Naive thymus-derived CD8-positive, alpha-beta T cell (primary cell): ENCODE data around the gene TIMP4. TPM values are rescaled to one million over a fixed set of nuclear protein-coding genes. Genes with fewer than 3 reads are reported as not detected.

Experiments
- ATAC-seq, 2 donors: fragments of 150-1000 bp; cut with Tn5 transposase in 1 of 2; sonication (Bioruptor Pico), chemical (Tn5 transposase) in 1 of 2; 1 replicate in 1 of 2; 2 replicates in 1 of 2; pipeline ENCODE4 v1.10.0; 2021; ENCODE audit warnings: mild to moderate bottlenecking in 2 of 2, moderate library complexity in 2 of 2
- POLR2A ChIA-PET: fragments of 350-600 bp; sonication (Branson Sonifier 250); formaldehyde crosslinking; loops from one replicate; lab custom pipeline; 2021; ENCODE audit warnings: antibody characterized with exemption; lab: Charles Lee
- DNase-seq, 10 donors: peaks; one replicate each; pipeline versions ENCODE4 v3.0.0 to v3.0.0-alpha.2; 2020 to 2022
- H3K27ac Mint-ChIP-seq, 10 donors: one replicate each; pipeline ENCODE4 v1.8.0; 2020 to 2022; ENCODE audit warnings: mild to moderate bottlenecking in 10 of 10, mixed read lengths in 10 of 10, moderate library complexity in 4 of 10, inconsistent platforms in 1 of 10
- H3K27me3 Mint-ChIP-seq, 5 donors: one replicate each; pipeline ENCODE4 v1.8.0; 2021 to 2022; ENCODE audit warnings: mixed read lengths in 5 of 5
- H3K36me3 Mint-ChIP-seq, 3 donors: one replicate each; pipeline ENCODE4 v1.8.0; 2020 to 2022; ENCODE audit warnings: mixed read lengths in 3 of 3, mild to moderate bottlenecking in 2 of 3, inconsistent platforms in 1 of 3
- H3K4me1 Mint-ChIP-seq, 4 donors: one replicate each; pipeline ENCODE4 v1.8.0; 2021 to 2022; ENCODE audit warnings: mixed read lengths in 4 of 4
- H3K4me3 Mint-ChIP-seq, 10 donors: one replicate each; pipeline ENCODE4 v1.8.0; 2020 to 2022; ENCODE audit warnings: mild to moderate bottlenecking in 10 of 10, mixed read lengths in 10 of 10, moderate library complexity in 6 of 10, inconsistent platforms in 1 of 10
- H3K9me3 Mint-ChIP-seq, 9 donors: one replicate each; pipeline ENCODE4 v1.8.0; 2020 to 2022; ENCODE audit warnings: mixed read lengths in 9 of 9, mild to moderate bottlenecking in 3 of 9, inconsistent platforms in 1 of 9, moderate library complexity in 1 of 9
- polyA plus RNA-seq, 3 donors: library from polyadenylated mRNA; unstranded; fragments of 300-500 nt; fragmentation: Illumina TruSeq; gene quantifications; one replicate each; pipeline ENCODE4 v1.2.3, GENCODE V29; 2021
- total RNA-seq, 8 experiments: library from RNA in 2 of 8; stranded (reverse) in 2 of 8; gene quantifications; one replicate each; pipeline ENCODE4 v1.2.3 and lab custom pipeline; 2021 to 2026

Gene TIMP4
- total and polyA plus RNA-seq, 5 experiments from 2014 or later, result not detected

DNA sequence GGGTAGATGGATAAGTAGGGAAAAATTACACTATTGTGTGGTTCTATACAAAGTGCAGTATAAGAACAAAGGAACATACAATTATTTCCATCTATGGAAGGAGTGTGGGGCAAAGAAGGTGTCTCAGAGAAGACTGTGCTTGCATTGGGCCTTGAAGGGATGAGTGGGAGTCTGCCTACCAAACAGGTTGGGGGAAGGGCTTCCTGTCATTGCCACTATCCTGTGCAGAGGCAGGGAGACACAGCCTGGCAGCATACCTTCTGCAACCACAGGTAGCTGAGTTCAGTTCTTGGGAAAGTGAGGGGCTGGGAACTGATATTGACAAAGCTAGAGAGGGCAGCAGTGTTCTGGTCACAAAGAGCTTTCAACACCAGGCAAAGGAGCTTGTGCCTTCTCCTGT is 3.4 kb downstream of the TIMP4 start:
- POLR2A ChIA-PET, result no interaction called here

DNA sequence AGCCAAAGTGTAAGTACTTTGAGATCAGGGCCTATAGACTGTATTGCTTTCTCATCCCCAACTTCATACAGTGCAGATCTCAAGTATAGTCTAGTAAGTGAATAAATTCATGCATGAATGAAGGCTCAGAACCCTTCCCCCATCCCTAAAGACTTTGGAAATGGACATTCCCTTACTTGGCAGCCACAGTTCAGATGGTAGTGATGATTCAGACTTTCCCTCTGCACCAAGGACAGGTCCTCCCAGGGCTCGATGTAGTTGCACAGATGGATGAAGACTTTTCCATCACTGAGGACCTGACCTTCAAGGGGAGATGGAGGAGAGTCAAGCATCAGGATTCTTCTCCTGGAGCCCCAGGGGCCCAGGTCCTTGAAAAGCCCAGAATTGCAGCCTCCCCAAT is 4.6 kb downstream of the TIMP4 start:
- Mint-ChIP-seq H3K27me3 (peaks cover 7 to 24% (median 11%) of the 10 kb centered on the region in 5 donors), H3K27ac (no peak overlapping the region), H3K9me3 (no peaks in the 10 kb centered on the region), H3K4me1 (peaks cover 3 to 9% (median 5%) of the 10 kb centered on the region in 4 donors), H3K36me3 (no peaks in the 10 kb centered on the region), H3K4me3 (no peak overlapping the region)
- ATAC-seq (no peak), DNase-seq (no peak)
- POLR2A ChIA-PET, result no interaction called here

More for the DNA sequence above, 3.4 kb downstream of the TIMP4 start:
- Mint-ChIP-seq H3K4me1 (peaks cover 4 to 10% (median 6%) of the 10 kb centered on the region in 4 donors), H3K4me3 (no peak overlapping the region), H3K9me3 (no peaks in the 10 kb centered on the region), H3K27ac (no peak overlapping the region), H3K27me3 (peaks cover 8 to 28% (median 12%) of the 10 kb centered on the region in 5 donors), H3K36me3 (no peaks in the 10 kb centered on the region)
- no peak for DNase-seq
- no peak for ATAC-seq

DNA sequence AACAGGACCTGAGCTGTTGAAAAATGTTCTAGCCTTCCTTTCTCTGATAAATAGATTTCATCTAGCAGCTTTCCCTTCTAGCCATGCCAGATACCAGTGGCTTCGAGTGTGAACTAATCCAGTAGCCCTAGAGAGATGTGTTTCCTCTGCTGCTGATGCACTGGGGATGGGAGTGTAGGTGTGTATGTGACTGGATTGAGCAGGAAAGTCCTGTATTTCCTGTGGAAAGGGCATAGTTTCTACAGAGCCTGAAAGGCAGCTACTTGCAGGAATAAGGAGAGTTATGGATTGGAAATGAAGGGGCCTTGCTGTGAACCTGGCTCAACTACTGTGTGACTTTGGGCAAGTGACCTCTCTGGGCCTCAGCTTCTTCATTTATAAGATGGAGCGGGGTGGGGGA is 8.6 kb downstream of the TIMP4 start:
- POLR2A ChIA-PET, result no interaction called here
- no peak for ATAC-seq
- peaks cover 0 to 3% (median 0%) of the 10 kb centered on the region in 5 donors for H3K27me3 Mint-ChIP-seq
- no peak overlapping the region for H3K4me3 Mint-ChIP-seq
- H3K9me3 Mint-ChIP-seq, result no peaks in the 10 kb centered on the region
- peaks cover 0 to 1% (median 0%) of the 10 kb centered on the region in 4 donors for H3K4me1 Mint-ChIP-seq
- H3K27ac Mint-ChIP-seq, result no peak overlapping the region
- no peaks in the 10 kb centered on the region for H3K36me3 Mint-ChIP-seq
- DNase-seq, result no peak

DNA sequence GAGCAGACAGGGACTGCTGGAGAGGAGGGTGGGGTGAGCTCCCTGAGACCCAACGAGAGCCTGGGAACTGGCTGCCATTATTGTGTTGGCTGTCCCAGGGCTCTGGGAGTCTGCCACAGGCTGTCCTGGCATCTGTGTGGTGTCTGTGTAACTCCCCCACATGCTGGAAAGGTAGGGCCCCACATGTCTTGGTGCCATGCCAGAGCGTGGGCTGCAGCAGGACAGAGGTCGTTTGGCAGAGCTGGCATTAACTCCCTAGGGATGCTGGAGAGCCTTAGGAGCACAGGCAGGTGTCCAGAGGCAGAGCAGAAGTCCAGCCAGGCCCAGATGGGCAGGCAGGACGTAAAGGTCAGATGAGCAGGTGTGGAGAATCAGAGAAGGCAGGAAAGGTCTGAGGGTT is 9.7 kb downstream of the TIMP4 start:
- DNase-seq (no peak), ATAC-seq (no peak)
- no peak overlapping the region for H3K4me3 Mint-ChIP-seq
- no peaks in the 10 kb centered on the region for H3K36me3 Mint-ChIP-seq
- POLR2A ChIA-PET, result no interaction called here
- H3K9me3 Mint-ChIP-seq, result no peaks in the 10 kb centered on the region
- no peaks in the 10 kb centered on the region for H3K4me1 Mint-ChIP-seq
- peaks cover 0 to 3% (median 0%) of the 10 kb centered on the region in 5 donors for H3K27me3 Mint-ChIP-seq
- H3K27ac Mint-ChIP-seq, result no peak overlapping the region

DNA sequence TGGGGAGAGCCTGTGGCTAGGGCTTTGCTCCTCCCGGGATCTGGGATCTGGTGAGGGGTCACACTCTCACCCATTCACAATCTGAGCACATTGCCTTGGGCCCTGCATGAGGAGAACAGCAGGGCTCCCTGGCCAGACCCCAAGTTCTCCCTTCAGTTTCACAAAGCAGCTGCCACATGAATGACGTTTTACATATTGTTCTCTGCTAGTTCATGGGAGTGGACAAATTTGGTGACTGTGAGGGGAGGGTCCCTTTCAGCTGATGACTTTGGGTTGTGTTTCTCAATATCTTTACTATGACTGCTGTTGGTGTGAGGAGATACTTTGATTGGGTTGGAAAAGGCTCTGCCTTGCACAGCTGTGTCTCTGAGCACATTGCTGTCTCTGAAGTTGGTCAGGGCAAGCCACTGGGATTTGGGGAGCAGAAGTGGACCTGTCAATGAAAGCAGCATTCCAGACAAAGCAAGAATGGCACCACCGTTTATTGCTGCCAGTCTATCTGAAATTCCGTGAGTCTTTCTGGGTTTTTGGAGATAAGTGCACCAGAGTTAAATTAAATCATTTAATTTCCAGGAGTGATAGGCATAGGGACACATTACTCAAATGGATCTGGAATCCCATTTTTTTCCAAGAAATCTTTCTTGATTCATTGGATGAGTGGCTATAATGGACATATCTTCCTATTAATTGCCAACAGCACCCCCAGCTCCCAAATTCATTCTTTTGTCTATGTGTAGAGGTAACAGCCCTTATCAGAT is 10.3 kb downstream of the TIMP4 start:
- Mint-ChIP-seq H3K27me3 (peaks cover 0 to 8% (median 0%) of the 10 kb centered on the region in 5 donors), H3K9me3 (no peaks in the 10 kb centered on the region), H3K27ac (peak overlapping the region in 1 of 10 donors; percentile 9), H3K4me1 (no peaks in the 10 kb centered on the region), H3K36me3 (no peaks in the 10 kb centered on the region), H3K4me3 (no peak overlapping the region)
- no peak for DNase-seq
- ATAC-seq, result no peak
- POLR2A ChIA-PET, result no interaction called here

DNA sequence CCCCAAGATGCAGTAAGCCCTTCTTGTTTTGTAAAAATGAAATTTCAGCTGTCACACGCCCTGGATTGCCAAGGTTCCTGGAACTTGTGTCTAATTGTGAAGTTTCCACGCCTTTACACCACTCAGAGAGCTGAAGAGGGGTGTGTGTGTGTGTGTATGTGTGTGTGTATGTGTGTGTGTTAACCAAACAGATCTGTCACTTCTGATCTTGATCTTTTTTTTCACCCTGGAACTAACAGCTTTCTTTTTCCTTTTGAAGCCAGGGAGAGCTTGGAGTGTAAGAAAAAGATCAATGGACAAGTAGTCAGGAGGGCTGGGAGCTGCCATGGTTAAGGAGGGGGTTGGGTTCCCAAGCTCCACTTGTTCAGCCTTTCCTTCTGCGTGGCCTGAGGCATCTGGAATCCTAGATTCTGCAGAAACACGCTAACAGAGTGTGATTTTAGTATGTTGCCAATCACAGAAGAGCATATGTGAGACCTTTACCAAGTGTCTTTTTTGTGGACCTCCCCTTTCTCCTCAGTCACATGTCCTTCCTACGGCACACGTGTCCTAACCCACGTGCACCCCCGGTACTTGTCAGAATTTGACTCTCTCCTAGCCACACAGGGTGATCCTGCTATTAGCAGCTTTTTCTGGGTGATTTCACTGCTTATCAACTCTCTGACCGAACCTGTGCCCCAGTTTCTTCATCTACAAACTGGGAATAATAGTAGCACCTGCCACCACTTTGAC is 11.5 kb downstream of the TIMP4 start:
- H3K4me1 Mint-ChIP-seq, result no peaks in the 10 kb centered on the region
- no peaks in the 10 kb centered on the region for H3K36me3 Mint-ChIP-seq
- DNase-seq (no peak), ATAC-seq (no peak)
- POLR2A ChIA-PET, result no interaction called here
- peaks cover 0 to 8% (median 0%) of the 10 kb centered on the region in 5 donors for H3K27me3 Mint-ChIP-seq
- no peaks in the 10 kb centered on the region for H3K9me3 Mint-ChIP-seq
- H3K4me3 Mint-ChIP-seq, result no peak overlapping the region
- no peak overlapping the region for H3K27ac Mint-ChIP-seq

DNA sequence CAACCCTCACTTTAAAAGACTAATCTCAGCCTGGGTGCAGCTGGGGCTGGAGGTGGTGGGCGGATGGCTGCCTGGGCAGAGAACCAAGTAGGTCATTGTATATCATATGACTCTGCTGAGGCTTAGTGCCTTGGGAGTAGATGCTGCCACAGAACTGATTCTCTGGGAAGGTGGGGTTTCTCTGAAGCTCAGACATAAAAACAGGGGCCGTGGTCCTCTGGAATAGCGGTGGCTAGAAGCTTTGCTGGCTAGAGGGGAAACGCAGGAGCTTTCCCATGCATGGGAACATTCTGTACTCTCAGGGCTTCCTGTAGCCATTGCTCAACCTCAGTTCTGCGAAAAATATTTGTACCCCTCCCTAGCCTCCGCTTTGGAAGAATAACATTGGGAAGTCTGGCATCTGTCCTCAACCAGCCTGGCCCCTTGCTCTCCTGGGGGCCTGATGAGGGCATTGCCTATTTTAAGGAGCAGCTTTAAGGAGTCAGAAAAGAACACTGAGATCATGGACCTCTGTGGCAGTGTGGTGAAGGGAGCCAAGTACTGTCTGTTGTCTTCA is 14.7 kb downstream of the TIMP4 start:
- H3K27me3 Mint-ChIP-seq, result peaks cover 0 to 5% (median 0%) of the 10 kb centered on the region in 5 donors
- H3K27ac Mint-ChIP-seq, result no peak overlapping the region
- DNase-seq (no peak), ATAC-seq (no peak)
- H3K4me3 Mint-ChIP-seq, result no peak overlapping the region
- no peaks in the 10 kb centered on the region for H3K9me3 Mint-ChIP-seq
- H3K4me1 Mint-ChIP-seq, result no peaks in the 10 kb centered on the region
- no peaks in the 10 kb centered on the region for H3K36me3 Mint-ChIP-seq
- POLR2A ChIA-PET, result no interaction called here

DNA sequence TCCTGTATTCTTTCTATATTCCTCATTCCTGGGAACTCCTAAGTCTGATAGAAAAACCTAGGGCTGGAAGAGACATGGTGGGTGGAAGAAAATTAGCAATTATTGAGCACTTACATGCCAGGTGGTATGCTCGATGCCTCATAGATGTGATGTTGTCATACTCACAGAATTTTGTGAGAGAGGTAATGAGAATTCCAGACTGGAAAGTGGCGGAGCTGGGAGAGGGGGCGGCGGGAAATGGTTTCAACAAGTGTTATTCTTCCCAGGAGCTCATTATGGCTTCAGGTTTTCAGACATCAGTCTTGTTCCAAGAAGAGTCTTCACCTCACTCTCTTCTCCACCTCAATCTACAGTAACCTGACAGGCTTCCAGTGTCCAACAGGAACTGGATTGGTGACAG is 16.2 kb downstream of the TIMP4 start:
- H3K4me1 Mint-ChIP-seq, result peaks cover 0 to 1% (median 0%) of the 10 kb centered on the region in 4 donors
- POLR2A ChIA-PET, result no interaction called here
- DNase-seq (no peak), ATAC-seq (no peak)
- H3K27me3 Mint-ChIP-seq, result peaks cover 0 to 4% (median 0%) of the 10 kb centered on the region in 5 donors
- no peaks in the 10 kb centered on the region for H3K9me3 Mint-ChIP-seq
- no peaks in the 10 kb centered on the region for H3K36me3 Mint-ChIP-seq
- no peak overlapping the region for H3K27ac Mint-ChIP-seq
- H3K4me3 Mint-ChIP-seq, result no peak overlapping the region

DNA sequence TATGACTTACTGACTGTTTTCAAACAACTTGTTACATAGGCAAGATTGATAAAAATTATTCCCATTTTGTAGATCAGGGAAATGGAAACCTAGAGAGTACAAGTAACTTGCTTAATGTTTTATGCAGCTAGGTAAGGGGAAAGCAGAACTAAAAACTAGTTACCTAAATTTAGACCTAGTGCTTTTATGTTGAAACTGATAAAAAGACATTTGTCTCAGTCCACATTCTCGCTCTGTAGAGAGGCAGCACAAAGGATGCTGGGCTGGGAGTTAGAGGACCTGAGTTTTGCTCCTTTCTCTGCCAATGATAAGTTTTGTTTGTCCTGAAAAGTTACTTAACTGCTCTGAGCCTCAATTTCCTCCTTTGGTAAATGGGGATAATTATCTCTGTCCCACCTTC is 17.4 kb downstream of the TIMP4 start:
- H3K27ac Mint-ChIP-seq, result no peak overlapping the region
- POLR2A ChIA-PET, result no interaction called here

DNA sequence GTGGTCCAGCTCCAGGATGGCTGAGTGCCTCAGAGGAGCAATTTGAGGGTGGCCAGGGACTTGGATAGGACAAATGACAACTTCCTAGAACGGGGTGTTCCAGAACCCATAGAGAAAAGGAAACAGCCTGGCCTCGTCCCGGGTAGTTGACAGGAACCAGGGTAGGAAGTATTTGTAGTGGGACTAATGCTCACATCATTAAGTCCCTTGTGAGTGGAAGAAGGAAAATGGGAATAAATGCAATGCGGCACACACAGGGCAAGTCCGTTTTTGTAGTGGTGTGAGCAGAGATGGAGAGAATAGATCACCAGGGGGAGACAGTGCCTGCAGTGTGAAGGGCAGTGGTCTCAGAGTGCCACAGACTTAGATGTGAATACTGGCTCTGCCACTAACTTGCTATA is 19.6 kb downstream of the TIMP4 start:
- Mint-ChIP-seq H3K27ac (no peak overlapping the region), H3K4me3 (no peak overlapping the region), H3K9me3 (no peaks in the 10 kb centered on the region), H3K36me3 (no peaks in the 10 kb centered on the region), H3K27me3 (peaks cover 0 to 8% (median 1%) of the 10 kb centered on the region in 5 donors), H3K4me1 (peaks cover 0 to 1% (median 0%) of the 10 kb centered on the region in 4 donors)
- DNase-seq (no peak), ATAC-seq (no peak)
- POLR2A ChIA-PET, result no interaction called here

More for the DNA sequence above, 17.4 kb downstream of the TIMP4 start:
- no peak for DNase-seq
- Mint-ChIP-seq H3K36me3 (no peaks in the 10 kb centered on the region), H3K27me3 (peaks cover 0 to 4% (median 0%) of the 10 kb centered on the region in 5 donors), H3K4me3 (no peak overlapping the region), H3K4me1 (peaks cover 0 to 1% (median 0%) of the 10 kb centered on the region in 4 donors), H3K9me3 (no peaks in the 10 kb centered on the region)
- no peak for ATAC-seq

DNA sequence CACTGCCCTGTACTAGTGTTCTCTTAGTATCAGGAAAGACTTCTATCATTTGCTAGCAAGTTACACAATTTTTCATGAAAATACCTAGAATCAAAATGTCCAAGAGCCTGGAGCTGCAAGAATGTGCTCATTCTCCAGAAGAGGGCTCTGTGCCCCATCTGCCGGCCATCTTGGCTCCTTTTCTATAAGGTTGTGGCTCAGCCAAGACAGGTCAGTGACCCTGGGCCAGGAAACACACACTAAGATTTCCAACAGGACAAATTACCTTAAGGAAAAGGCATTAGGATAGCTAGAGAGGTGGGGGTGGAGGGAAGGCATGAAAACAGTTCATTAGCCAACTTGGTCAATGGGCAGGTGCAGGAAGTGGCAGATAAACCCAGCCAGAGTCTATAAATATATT is 20.7 kb downstream of the TIMP4 start:
- DNase-seq (no peak), ATAC-seq (no peak)
- POLR2A ChIA-PET, result interaction anchor here (1.6 kb wide), 1 partner anchor 346 kb away, joined by 5 read pairs; no protein-coding TSS in a partner anchor
- Mint-ChIP-seq H3K4me3 (no peak overlapping the region), H3K36me3 (no peaks in the 10 kb centered on the region), H3K9me3 (no peaks in the 10 kb centered on the region), H3K4me1 (peaks cover 0 to 1% (median 0%) of the 10 kb centered on the region in 4 donors), H3K27me3 (peaks cover 1 to 6% (median 4%) of the 10 kb centered on the region in 5 donors), H3K27ac (peak overlapping the region in 1 of 10 donors; percentile 82)

DNA sequence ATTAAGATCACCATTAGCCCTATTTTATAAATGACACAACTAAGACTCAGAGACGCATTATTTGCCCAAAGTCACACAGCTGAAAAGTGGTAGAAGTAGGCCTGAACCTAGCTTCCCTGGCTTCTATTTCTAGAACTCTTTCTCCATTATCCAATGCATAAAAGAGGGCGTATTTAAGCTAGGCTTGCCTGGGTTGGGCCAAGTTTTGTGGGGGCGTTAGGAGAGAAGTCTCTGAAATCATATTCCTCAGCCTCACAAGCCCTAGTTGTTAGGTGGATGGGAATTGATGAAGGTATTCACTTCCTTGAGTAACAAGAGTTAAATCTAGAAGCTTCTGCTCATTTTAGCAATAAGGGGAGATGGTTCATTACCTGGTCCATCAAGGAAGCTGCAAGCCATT is 22.3 kb downstream of the TIMP4 start:
- POLR2A ChIA-PET, result interaction anchor here (1.6 kb wide), 1 partner anchor 347 kb away, joined by 5 read pairs; no protein-coding TSS in a partner anchor
- Mint-ChIP-seq H3K9me3 (no peaks in the 10 kb centered on the region), H3K27ac (no peak overlapping the region), H3K4me1 (peaks cover 0 to 1% (median 0%) of the 10 kb centered on the region in 4 donors), H3K27me3 (peaks cover 4 to 11% (median 5%) of the 10 kb centered on the region in 5 donors), H3K4me3 (no peak overlapping the region), H3K36me3 (no peaks in the 10 kb centered on the region)
- no peak for ATAC-seq
- DNase-seq, result no peak
